ENCODE data around the gene C1orf74.

DNA sequence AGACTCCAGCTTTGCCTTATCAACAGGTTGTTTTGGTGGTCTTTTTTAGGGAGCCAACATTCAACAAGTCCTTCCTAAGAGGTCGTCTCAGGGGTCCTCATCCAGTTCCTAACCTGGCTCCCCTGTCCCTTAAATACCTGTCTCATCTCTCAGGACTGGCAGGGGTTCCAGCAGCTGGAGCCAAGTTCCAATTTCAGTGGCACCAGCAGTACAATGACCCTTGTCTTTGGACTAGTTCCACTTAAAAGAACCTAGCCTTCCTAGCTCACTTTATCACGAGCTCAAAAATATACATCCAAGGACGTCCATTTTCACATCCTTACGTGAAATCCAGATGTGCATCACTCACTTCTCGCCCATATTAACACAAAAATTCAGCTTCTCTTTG is 47.2 kb downstream of the C1orf74 start:
- TF ChIP-seq RFX5 (IDR thresholded peaks at IDR 0.05) (no peak), CTCF (IDR thresholded peaks at IDR 0.05) (no peak), RARB (CRISPR knock-in tag; IDR thresholded peaks at IDR 0.05) (no peak), FOSL2 (IDR thresholded peaks at IDR 0.05) (no peak), FOSL2 (CRISPR knock-in tag; IDR thresholded peaks at IDR 0.05) (no peak), POLR2A (IDR thresholded peaks at IDR 0.05; ENCODE audit: low read length) (no peak), HOXA7 (CRISPR knock-in tag; IDR thresholded peaks at IDR 0.05) (no peak), SREBF2 (IDR thresholded peaks at IDR 0.05) (no peak), CHD2 (IDR thresholded peaks at IDR 0.05; ENCODE audit: low read length, partially characterized antibody) (no peak), BHLHE40 (IDR thresholded peaks at IDR 0.05; ENCODE audit: low read depth, low read length) (no peak)
- TF ChIP-seq, protein P1, sequence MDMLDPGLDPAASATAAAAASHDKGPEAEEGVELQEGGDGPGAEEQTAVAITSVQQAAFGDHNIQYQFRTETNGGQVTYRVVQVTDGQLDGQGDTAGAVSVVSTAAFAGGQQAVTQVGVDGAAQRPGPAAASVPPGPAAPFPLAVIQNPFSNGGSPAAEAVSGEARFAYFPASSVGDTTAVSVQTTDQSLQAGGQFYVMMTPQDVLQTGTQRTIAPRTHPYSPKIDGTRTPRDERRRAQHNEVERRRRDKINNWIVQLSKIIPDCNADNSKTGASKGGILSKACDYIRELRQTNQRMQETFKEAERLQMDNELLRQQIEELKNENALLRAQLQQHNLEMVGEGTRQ (IDR thresholded peaks at IDR 0.05): no peak
